GM12878 (cell line): ENCODE measurements around the gene SUSD6. TPM values are rescaled to one million over a fixed set of nuclear protein-coding genes. Genes with fewer than 3 reads are reported as not detected.
A peak's percentile ranks its signal among the peaks of the same experiment; 100 is the strongest.

Source experiments
- EED ChIP-seq: sonication (generic); IDR thresholded peaks from 2 replicates; pipeline ENCODE4 v1.6.1; 2016; ENCODE audit warnings: antibody characterized with exemption, low read depth
- EGR1 ChIP-seq, 2 experiments: IDR thresholded peaks; 1 replicate in 1 of 2; 2 replicates in 1 of 2; pipeline ENCODE4 v1.6.1; 2011 to 2012; ENCODE audit warnings: low read depth in 2 of 2, low read length in 2 of 2, borderline replicate concordance in 1 of 2, mild to moderate bottlenecking in 1 of 2, moderate library complexity in 1 of 2
- EP300 ChIP-seq, 2 experiments: fragments of 150-350 bp in 1 of 2; IDR thresholded peaks; 2 replicates each; pipeline ENCODE4 v1.6.1; 2011 to 2012; ENCODE audit warnings: low read depth in 2 of 2, low read length in 2 of 2, borderline replicate concordance in 1 of 2, improper control_type of control experiment in 1 of 2, inconsistent platforms in 1 of 2; ENCODE audit not compliant: control insufficient read depth in 1 of 2
- HSF1 ChIP-seq: fragments of 150-350 bp; IDR thresholded peaks from 2 replicates; pipeline ENCODE4 v1.6.1; 2014; ENCODE audit warnings: mild to moderate bottlenecking, low read depth, low read length
- IKZF1 ChIP-seq: fragments of 450-650 bp; conservative IDR thresholded peaks from 2 replicates; pipeline ENCODE4 v1.6.1; 2017; ENCODE audit warnings: antibody characterized with exemption, mild to moderate bottlenecking
- JUNB ChIP-seq: IDR thresholded peaks from 2 replicates; pipeline ENCODE4 v1.6.1; 2016; ENCODE audit warnings: antibody characterized with exemption, mild to moderate bottlenecking
- MXI1 ChIP-seq: fragments of 150-350 bp; IDR thresholded peaks from 2 replicates; pipeline ENCODE4 v1.6.1; 2011; ENCODE audit warnings: low read depth, mild to moderate bottlenecking, inconsistent platforms, low read length, improper control_type of control experiment
- MYB ChIP-seq: fragments of 150-350 bp; IDR thresholded peaks from 2 replicates; pipeline ENCODE4 v1.6.1; 2014; ENCODE audit warnings: mild to moderate bottlenecking, low read depth, low read length, borderline replicate concordance
- PAX5 ChIP-seq: IDR thresholded peaks from 2 replicates; pipeline ENCODE4 v1.6.1; 2011; ENCODE audit warnings: low read depth, low read length, borderline replicate concordance
- PAX8 ChIP-seq: fragments of 450-650 bp; IDR thresholded peaks from 2 replicates; pipeline ENCODE4 v1.6.1; 2017; ENCODE audit warnings: mild to moderate bottlenecking, moderate library complexity
- PML ChIP-seq: IDR thresholded peaks from 2 replicates; pipeline ENCODE4 v1.6.1; 2012; ENCODE audit warnings: low read length, inconsistent platforms
- POLR2AphosphoS5 ChIP-seq: IDR thresholded peaks from 2 replicates; pipeline ENCODE4 v1.6.1; 2011; ENCODE audit warnings: mild to moderate bottlenecking, low read length, inconsistent platforms
- RAD51 ChIP-seq: fragments of 450-650 bp; IDR thresholded peaks from 2 replicates; pipeline ENCODE4 v1.6.1; 2016; ENCODE audit warnings: moderate library complexity, mild to moderate bottlenecking, inconsistent platforms
- RUNX3 ChIP-seq: IDR thresholded peaks from 2 replicates; pipeline ENCODE4 v1.6.1; 2012; ENCODE audit warnings: low read length, inconsistent platforms
- SPI1 ChIP-seq: IDR thresholded peaks from 2 replicates; pipeline ENCODE4 v1.6.1; 2011; ENCODE audit warnings: low read depth, mild to moderate bottlenecking, low read length, moderate library complexity, borderline replicate concordance; ENCODE audit not compliant: insufficient read depth
- TAF1 ChIP-seq: IDR thresholded peaks from 2 replicates; pipeline ENCODE4 v1.6.1; 2011; ENCODE audit warnings: mild to moderate bottlenecking, low read depth, low read length, borderline replicate concordance
- YY1 ChIP-seq: IDR thresholded peaks from 2 replicates; pipeline ENCODE4 v1.6.1; 2011; ENCODE audit warnings: low read depth, mild to moderate bottlenecking, low read length
- ZNF217 ChIP-seq: fragments of 450-650 bp; IDR thresholded peaks from 2 replicates; pipeline ENCODE4 v1.6.1; 2017; ENCODE audit warnings: antibody characterized with exemption, mild to moderate bottlenecking
- ZNF687 ChIP-seq: fragments of 450-650 bp; IDR thresholded peaks from 2 replicates; pipeline ENCODE4 v1.6.1; 2017; ENCODE audit warnings: mild to moderate bottlenecking, moderate library complexity
- polyA plus RNA-seq, 11 experiments: library from polyadenylated mRNA; depleted of rRNA in 4 of 11; unstranded in 6 of 11; stranded (reverse) in 5 of 11; fragments of >200 nt; fragmentation: Nextera tagmentation in 4 of 11; fragmentation: Illumina TruSeq in 1 of 11; extraction: Ambion mirVana in 4 of 11; extraction: Trizol in 1 of 11; gene quantifications; 1 replicate in 1 of 11; 2 replicates in 10 of 11; pipeline versions ENCODE4 v1.2.1 to v1.2.3, GENCODE V29; 2011 to 2016; ENCODE audit warnings: inconsistent platforms in 2 of 11, missing spikeins in 2 of 11, low read depth in 1 of 11
- total RNA-seq, 4 experiments: library from RNA; depleted of rRNA in 3 of 4; stranded (reverse); fragments of >200 nt in 3 of 4; fragmentation: Illumina TruSeq in 1 of 4; extraction: Trizol in 1 of 4; gene quantifications; 2 replicates each; pipeline versions ENCODE4 v1.2.1 to v1.2.3, GENCODE V29; 2013 to 2021
- TF ChIP-seq, protein P1 (sequence below): fragments of 450-650 bp; IDR thresholded peaks from 2 replicates; pipeline ENCODE4 v1.6.1; 2016; ENCODE audit warnings: mild to moderate bottlenecking, moderate library complexity, borderline replicate concordance
- TF ChIP-seq, protein P2 (sequence below): IDR thresholded peaks from 2 replicates; pipeline ENCODE4 v1.6.1; 2011; ENCODE audit warnings: borderline replicate concordance, low read depth, mild to moderate bottlenecking, moderate library complexity, mixed read lengths, low read length; ENCODE audit not compliant: insufficient read depth; ENCODE audit errors: extremely low read length

The SUSD6 gene
- total and polyA plus RNA-seq, 10 of the 15 experiments (the other 5 are each of a cell fraction or from before 2014, with no cell fraction given): 6.6 to 39.8 (median 20.2) TPM

DNA sequence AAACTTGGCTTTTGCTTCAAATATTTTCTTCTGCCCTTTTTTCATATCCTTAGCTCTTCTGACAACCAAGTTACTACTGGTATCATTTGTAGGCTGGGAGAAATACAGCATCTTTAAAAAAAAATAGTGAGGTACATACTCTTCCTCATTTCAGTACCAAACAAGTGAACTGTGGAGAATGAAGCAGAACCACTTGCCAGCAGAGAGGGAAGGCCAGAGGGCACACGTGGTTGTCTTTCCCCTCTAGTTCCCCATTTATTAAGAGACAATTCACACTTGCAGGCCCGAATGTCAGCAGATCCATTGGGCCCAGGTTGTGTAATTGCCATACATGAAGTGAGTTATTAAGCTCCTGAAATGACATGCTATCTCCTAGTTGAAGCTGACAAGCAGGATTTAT lies 3.2 kb downstream of the SUSD6 start (continued):
- TF ChIP-seq EED (peak; percentile 40; the same call in 1 of the 2 replicates), ZNF687 (peak; percentile 92), RUNX3 (peak; percentile 52), RAD51 (peak; percentile 85), MYB (no peak), PAX5 (peak; percentile 50; the same call in 1 of the 2 replicates), YY1 (no peak), TAF1 (0 out of 2 replicates have a peak, but pooled peaks have one; percentile 41), JUNB (no peak), EGR1 (IDR thresholded peaks at IDR 0.05; ENCODE audit: borderline replicate concordance in 1 of 2, low read depth in 2 of 2, low read length in 2 of 2) (no peak), PML (no peak), POLR2AphosphoS5 (0 out of 2 replicates have a peak, but pooled peaks have one; percentile 54), PAX8 (no peak), SPI1 (peak; percentile 77), EP300 (IDR thresholded peaks at IDR 0.05; ENCODE audit: borderline replicate concordance in 1 of 2, control insufficient read depth in 1 of 2, low read depth in 2 of 2, low read length in 2 of 2) (0 out of 4 replicates have a peak, but pooled peaks of 1 of the 2 experiments have one; percentile 34), IKZF1 (peak; percentile 67), HSF1 (no peak), ZNF217 (no peak), MXI1 (peak; percentile 85)
- TF ChIP-seq, protein P1, sequence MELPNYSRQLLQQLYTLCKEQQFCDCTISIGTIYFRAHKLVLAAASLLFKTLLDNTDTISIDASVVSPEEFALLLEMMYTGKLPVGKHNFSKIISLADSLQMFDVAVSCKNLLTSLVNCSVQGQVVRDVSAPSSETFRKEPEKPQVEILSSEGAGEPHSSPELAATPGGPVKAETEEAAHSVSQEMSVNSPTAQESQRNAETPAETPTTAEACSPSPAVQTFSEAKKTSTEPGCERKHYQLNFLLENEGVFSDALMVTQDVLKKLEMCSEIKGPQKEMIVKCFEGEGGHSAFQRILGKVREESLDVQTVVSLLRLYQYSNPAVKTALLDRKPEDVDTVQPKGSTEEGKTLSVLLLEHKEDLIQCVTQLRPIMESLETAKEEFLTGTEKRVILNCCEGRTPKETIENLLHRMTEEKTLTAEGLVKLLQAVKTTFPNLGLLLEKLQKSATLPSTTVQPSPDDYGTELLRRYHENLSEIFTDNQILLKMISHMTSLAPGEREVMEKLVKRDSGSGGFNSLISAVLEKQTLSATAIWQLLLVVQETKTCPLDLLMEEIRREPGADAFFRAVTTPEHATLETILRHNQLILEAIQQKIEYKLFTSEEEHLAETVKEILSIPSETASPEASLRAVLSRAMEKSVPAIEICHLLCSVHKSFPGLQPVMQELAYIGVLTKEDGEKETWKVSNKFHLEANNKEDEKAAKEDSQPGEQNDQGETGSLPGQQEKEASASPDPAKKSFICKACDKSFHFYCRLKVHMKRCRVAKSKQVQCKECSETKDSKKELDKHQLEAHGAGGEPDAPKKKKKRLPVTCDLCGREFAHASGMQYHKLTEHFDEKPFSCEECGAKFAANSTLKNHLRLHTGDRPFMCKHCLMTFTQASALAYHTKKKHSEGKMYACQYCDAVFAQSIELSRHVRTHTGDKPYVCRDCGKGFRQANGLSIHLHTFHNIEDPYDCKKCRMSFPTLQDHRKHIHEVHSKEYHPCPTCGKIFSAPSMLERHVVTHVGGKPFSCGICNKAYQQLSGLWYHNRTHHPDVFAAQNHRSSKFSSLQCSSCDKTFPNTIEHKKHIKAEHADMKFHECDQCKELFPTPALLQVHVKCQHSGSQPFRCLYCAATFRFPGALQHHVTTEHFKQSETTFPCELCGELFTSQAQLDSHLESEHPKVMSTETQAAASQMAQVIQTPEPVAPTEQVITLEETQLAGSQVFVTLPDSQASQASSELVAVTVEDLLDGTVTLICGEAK: no peak
- TF ChIP-seq, protein P2, sequence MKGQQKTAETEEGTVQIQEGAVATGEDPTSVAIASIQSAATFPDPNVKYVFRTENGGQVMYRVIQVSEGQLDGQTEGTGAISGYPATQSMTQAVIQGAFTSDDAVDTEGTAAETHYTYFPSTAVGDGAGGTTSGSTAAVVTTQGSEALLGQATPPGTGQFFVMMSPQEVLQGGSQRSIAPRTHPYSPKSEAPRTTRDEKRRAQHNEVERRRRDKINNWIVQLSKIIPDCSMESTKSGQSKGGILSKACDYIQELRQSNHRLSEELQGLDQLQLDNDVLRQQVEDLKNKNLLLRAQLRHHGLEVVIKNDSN: peak; percentile 49
